Measurements from ENCODE around the gene EML4. TPM values are rescaled to one million over a fixed set of nuclear protein-coding genes. Genes with fewer than 3 reads are reported as not detected.

EML4 gene
- polyA plus RNA-seq, 1 of the 3 experiments (the other 2 are of a cell fraction) = 35.0 TPM

- Histone ChIP-seq H3K79me2 (ENCODE audit: insufficient read depth) (peaks cover 6% of the 10 kb centered on the region; the same call in 1 of the 2 replicates), H2AFZ (ENCODE audit: low read depth) (no peak overlapping the region), H3K9ac (no peak overlapping the region), H3K9me2 (no peaks in the 10 kb centered on the region), H3K4me1 (ENCODE audit: control insufficient read depth in 1 of 2, insufficient read depth in 2 of 2, low read depth in 1 of 2, low read length in 1 of 2) (no peaks in the 10 kb centered on the region; a peak in 1 of 4 replicates), H3K27me3 (ENCODE audit: insufficient read depth) (no peaks in the 10 kb centered on the region), H3K27ac (ENCODE audit: low read depth in 2 of 2, low read length in 1 of 2) (no peak overlapping the region), H4K20me1 (ENCODE audit: insufficient read depth) (no peaks in the 10 kb centered on the region), H3K4me2 (no peak overlapping the region), H3K9me3 (no peaks in the 10 kb centered on the region), H3K4me3 (ENCODE audit: low read depth in 2 of 2, low read length in 1 of 2) (no peak overlapping the region), H3K36me3 (replicated peaks in 1 of 2; ENCODE audit: control insufficient read depth in 1 of 2, insufficient read depth in 2 of 2, low read length in 1 of 2) (peaks cover 69 to 85% of the 10 kb centered on the region in 2 experiments), H3F3A (replicated peaks; ENCODE audit: insufficient read depth) (peaks cover 18% of the 10 kb centered on the region)
- POLR2A ChIA-PET = no interaction called here
- no peak for DNase-seq
- 96% methylated on average over 4 of the region's 4 CpGs for WGBS (ENCODE audit: low lambda C conversion rate)
- TF ChIP-seq REST (IDR thresholded peaks at IDR 0.05; ENCODE audit: low read depth, low read length) (no peak), EZH2phosphoT487 (IDR thresholded peaks at IDR 0.05; ENCODE audit: borderline replicate concordance, low read depth) (no peak), NFIC (IDR thresholded peaks at IDR 0.05; ENCODE audit: borderline replicate concordance) (no peak), MEF2A (IDR thresholded peaks at IDR 0.05; ENCODE audit: borderline replicate concordance, low read depth) (no peak), IRF3 (IDR thresholded peaks at IDR 0.05; ENCODE audit: low read depth, low read length) (no peak), JUND (IDR thresholded peaks at IDR 0.05) (no peak), SIN3A (IDR thresholded peaks at IDR 0.05; ENCODE audit: borderline replicate concordance, low read depth, low read length) (no peak)
- CTCF ChIA-PET = interaction anchor here (0.6 to 1.1 kb wide), 3 partner anchors 11 to 236 kb away, joined by 3 to 4 read pairs (median 3); no protein-coding TSS in a partner anchor
Observed at GRCh38 chr2:42332575-42332974, 163.4 kb downstream of the EML4 start.

GRCh38 chr2:42333579-42333978, 164.4 kb downstream of the EML4 start:
- DNase-seq = no peak
- CTCF ChIA-PET = interaction anchor here (1.0 to 1.1 kb wide), 3 partner anchors 10 to 206 kb away, joined by 3 to 4 read pairs (median 3); no protein-coding TSS in a partner anchor
- H4K20me1 ChIP-seq (ENCODE audit: insufficient read depth) = no peaks in the 10 kb centered on the region
- no peaks in the 10 kb centered on the region for H3K9me2 ChIP-seq
- no peak overlapping the region for H3K9ac ChIP-seq
- POLR2A ChIA-PET = no interaction called here
- no peak overlapping the region for H3K4me2 ChIP-seq
- H3K27me3 ChIP-seq (ENCODE audit: insufficient read depth) = no peaks in the 10 kb centered on the region
- TF ChIP-seq ELF1 (IDR thresholded peaks at IDR 0.05) (no peak), TEAD4 (IDR thresholded peaks at IDR 0.05; ENCODE audit: borderline replicate concordance, insufficient read depth) (no peak), MEF2A (IDR thresholded peaks at IDR 0.05; ENCODE audit: borderline replicate concordance, low read depth) (no peak), NFIC (IDR thresholded peaks at IDR 0.05; ENCODE audit: borderline replicate concordance) (no peak), SIN3A (IDR thresholded peaks at IDR 0.05; ENCODE audit: borderline replicate concordance, low read depth, low read length) (no peak), MAX (IDR thresholded peaks at IDR 0.05; ENCODE audit: low read depth) (no peak), NRF1 (IDR thresholded peaks at IDR 0.05; ENCODE audit: low read depth, low read length) (no peak), CTCF (IDR thresholded peaks at IDR 0.05) (no peak), GATA2 (CRISPR knock-in tag; IDR thresholded peaks at IDR 0.05) (no peak), ZBTB33 (IDR thresholded peaks at IDR 0.05; ENCODE audit: borderline replicate concordance, low read depth) (no peak), FOXM1 (IDR thresholded peaks at IDR 0.05; ENCODE audit: low read depth) (no peak)
- peaks cover 11% of the 10 kb centered on the region for H3F3A ChIP-seq (replicated peaks; ENCODE audit: insufficient read depth)
- 81% methylated on average over 4 of the region's 4 CpGs for WGBS (ENCODE audit: low lambda C conversion rate)
- no peak overlapping the region for H2AFZ ChIP-seq (ENCODE audit: low read depth)
- no peak overlapping the region for H3K27ac ChIP-seq (ENCODE audit: low read depth in 2 of 2, low read length in 1 of 2)
- H3K9me3 ChIP-seq = no peaks in the 10 kb centered on the region
- H3K36me3 ChIP-seq (replicated peaks in 1 of 2; ENCODE audit: control insufficient read depth in 1 of 2, insufficient read depth in 2 of 2, low read length in 1 of 2) = peaks cover 70 to 82% of the 10 kb centered on the region in 2 experiments
- H3K79me2 ChIP-seq (ENCODE audit: insufficient read depth) = peaks cover 12% of the 10 kb centered on the region; the same call in 1 of the 2 replicates
- H3K4me1 ChIP-seq (ENCODE audit: control insufficient read depth in 1 of 2, insufficient read depth in 2 of 2, low read depth in 1 of 2, low read length in 1 of 2) = no peaks in the 10 kb centered on the region; a peak in 1 of 4 replicates
- no peak overlapping the region for H3K4me3 ChIP-seq (ENCODE audit: low read depth in 2 of 2, low read length in 1 of 2)

Data from SK-N-SH (cell line).